ENCODE measurements around the gene CADM4.

DNA sequence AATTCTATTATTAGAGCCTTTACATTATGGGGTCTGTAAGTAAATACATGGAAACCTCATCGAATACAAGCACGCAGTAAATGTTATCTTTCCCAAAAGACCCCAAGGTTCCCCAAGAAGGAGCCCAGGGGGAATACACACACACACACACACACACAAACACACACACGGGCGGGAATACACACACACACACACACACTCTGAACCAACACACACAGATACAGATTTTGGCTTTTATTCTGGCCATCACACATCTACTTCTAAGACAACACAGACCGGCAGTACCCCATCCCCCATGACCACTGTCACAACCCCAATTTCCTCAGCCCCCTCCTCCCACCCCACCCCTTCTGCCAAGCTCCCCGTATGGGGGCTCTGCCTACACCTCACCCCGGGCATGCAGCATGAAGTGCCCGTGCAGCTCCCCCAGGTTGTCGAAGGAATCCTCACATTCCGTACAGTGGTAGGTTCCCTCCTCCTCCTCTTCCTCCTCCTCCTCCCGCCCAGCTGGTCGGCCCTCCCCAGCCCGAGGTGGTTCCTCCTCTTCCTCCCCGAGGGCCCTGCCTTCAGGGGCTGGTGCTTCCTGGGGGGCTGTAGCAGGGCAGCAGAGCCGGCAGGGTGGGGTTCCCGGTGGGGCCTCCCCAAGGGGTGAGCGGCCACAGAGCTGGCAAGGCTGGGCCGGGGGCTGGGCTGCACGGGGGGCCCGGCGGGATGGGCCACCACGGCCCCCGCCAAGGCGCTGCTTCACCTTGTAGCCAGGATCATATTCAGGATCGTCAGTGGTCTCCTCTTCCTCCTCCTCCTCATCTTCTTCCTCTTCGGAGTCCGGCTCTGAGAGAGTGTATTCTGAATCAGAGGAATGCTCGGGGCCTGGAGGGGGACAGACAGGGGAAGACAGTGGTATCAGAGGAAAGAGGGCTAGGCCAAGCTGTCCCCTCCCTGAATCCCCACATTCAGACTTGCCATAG, 32.1 kb downstream of the CADM4 start:
- TF ChIP-seq CTCF (IDR thresholded peaks at IDR 0.05 in 8 of 11, conservative IDR thresholded peaks at IDR 0.05 in 3 of 11) (no peak), POLR2A (IDR thresholded peaks at IDR 0.05) (no peak)
